GM13977 (cell line): ENCODE data around the gene TCFL5.

Source experiments
- DNase-seq: peaks from one replicate; pipeline ENCODE4 v3.0.0; 2012; ENCODE audit warnings: low spot score
- CTCF ChIP-seq: IDR thresholded peaks from 2 replicates; pipeline ENCODE4 v1.5.1; 2012; ENCODE audit warnings: mild to moderate bottlenecking, control low read depth; ENCODE audit not compliant: insufficient read depth; ENCODE audit errors: extremely low read depth, missing control alignments
- in situ Hi-C: fragments of 300-500 bp; cut with MboI; formaldehyde crosslinking; loops from one replicate; pipeline ENCODE4 v1.12.0; 2022; ENCODE audit warnings: low sequenced_read_pairs, low pct_unique_long_range_greater_than_20kb, mixed read lengths, inconsistent platforms; ENCODE audit not compliant: unreplicated experiment

TCFL5 gene

GRCh38 chr20:62795023-62795761, 66.4 kb downstream of the TCFL5 start:
- in situ Hi-C loops: no loop called here
- peak; percentile 75 for DNase-seq
- TF ChIP-seq CTCF: no peak

- TF ChIP-seq CTCF: no peak
- peak; percentile 98 for DNase-seq
- in situ Hi-C loops: no loop called here
Observed at GRCh38 chr20:62794007-62794724, 67.5 kb downstream of the TCFL5 start.

GRCh38 chr20:62793757-62794006, 67.9 kb downstream of the TCFL5 start:
- no peak for TF ChIP-seq CTCF
- DNase-seq: no peak
- in situ Hi-C loops: no loop called here

- no peak for TF ChIP-seq CTCF
- in situ Hi-C loops: no loop called here
- no peak for DNase-seq
Observed at GRCh38 chr20:62792940-62793756, 68.5 kb downstream of the TCFL5 start.

GRCh38 chr20:62792182-62792939, 69.3 kb downstream of the TCFL5 start:
- no peak for TF ChIP-seq CTCF
- no peak for DNase-seq
- in situ Hi-C loops: no loop called here
